GM12878 (cell line): ENCODE data around the gene FZD2. TPM values are rescaled to one million over a fixed set of nuclear protein-coding genes. Genes with fewer than 3 reads are reported as not detected.

Experiments
- ATAC-seq: fragments of 200-7000 bp; cut with Tn5 transposase; 3 replicates; pipeline ENCODE4 v1.9.1; 2020; ENCODE audit warnings: mild to moderate bottlenecking, moderate library complexity
- BruUV-seq: library from RNA; stranded (reverse); fragments of 400-500 nt; replicated peaks from 2 replicates; lab custom pipeline; 2021; lab: Mats Ljungman, UMichigan
- CTCF ChIA-PET: fragments of 300-600 bp; sonication (Branson Sonifier 250); formaldehyde crosslinking; extraction: SDS; loops from one replicate; lab custom pipeline; 2021; ENCODE audit warnings: inconsistent platforms; lab: Yijun Ruan, JAX
- POLR2A ChIA-PET: fragments of 350-600 bp; formaldehyde crosslinking; extraction: SDS; loops from one replicate; lab custom pipeline; 2021; ENCODE audit warnings: inconsistent platforms; lab: Charles Lee
- RAD21 ChIA-PET: fragments of 300-600 bp; sonication (Branson Sonifier 250); formaldehyde crosslinking; loops from one replicate; lab custom pipeline; 2023; ENCODE audit warnings: antibody characterized with exemption; ENCODE audit not compliant: unreplicated experiment; lab: Charles Lee
- SMC1A ChIA-PET: fragments of 300-600 bp; sonication (Branson Sonifier 250); formaldehyde crosslinking; loops from one replicate; lab custom pipeline; 2023; ENCODE audit not compliant: unreplicated experiment, uncharacterized antibody; lab: Charles Lee
- DNase-seq: peaks from one replicate; pipeline ENCODE4 v3.0.0-alpha.2; 2011; ENCODE audit warnings: low read depth, low spot score
- FAIRE-seq: peaks from 3 replicates; lab custom pipeline; 2011; peaks lifted over from hg19 to GRCh38; lab: Jason Lieb, UNC
- H2AFZ ChIP-seq: 2 replicates; pipeline ENCODE4 v1.6.0; 2011; ENCODE audit warnings: low read depth, low read length, control low read depth; ENCODE audit not compliant: control insufficient read depth
- H3K27ac ChIP-seq: 2 replicates; pipeline ENCODE4 v1.5.1; 2011; ENCODE audit warnings: control low read depth; ENCODE audit not compliant: control insufficient read depth, insufficient read depth
- H3K27me3 ChIP-seq, 2 experiments: replicated peaks in 1 of 2; 2 replicates each; pipeline versions ENCODE4 v1.6.0 to v1.6.1; 2011; ENCODE audit warnings: low read length in 1 of 2; ENCODE audit not compliant: control insufficient read depth in 2 of 2, insufficient read depth in 2 of 2
- H3K36me3 ChIP-seq, 2 experiments: 2 replicates each; pipeline ENCODE4 v1.5.1; 2011; ENCODE audit warnings: low read length in 1 of 2; ENCODE audit not compliant: control insufficient read depth in 2 of 2, insufficient read depth in 2 of 2
- H3K4me1 ChIP-seq: 2 replicates; pipeline ENCODE4 v1.6.1; 2011; ENCODE audit warnings: mild to moderate bottlenecking, low read length, moderate library complexity, mixed read lengths; ENCODE audit not compliant: control insufficient read depth, insufficient read depth
- H3K4me2 ChIP-seq: 2 replicates; pipeline ENCODE4 v1.6.0; 2011; ENCODE audit warnings: control low read depth; ENCODE audit not compliant: control insufficient read depth, insufficient read depth
- H3K4me3 ChIP-seq: fragments of 200-600 bp; sonication (generic); 2 replicates; pipeline ENCODE4 v1.5.1; 2016
- H3K79me2 ChIP-seq: 2 replicates; pipeline ENCODE4 v1.6.0; 2011; ENCODE audit warnings: low read length; ENCODE audit not compliant: control insufficient read depth, insufficient read depth
- H3K9ac ChIP-seq: 2 replicates; pipeline ENCODE4 v1.8.0; 2011; ENCODE audit warnings: low read length, control low read depth, mixed read lengths; ENCODE audit not compliant: control insufficient read depth, insufficient read depth
- H3K9me3 ChIP-seq: replicated peaks from 3 replicates; pipeline ENCODE4 v1.5.1; 2011; ENCODE audit warnings: mild to moderate bottlenecking, low read length; ENCODE audit not compliant: control insufficient read depth, insufficient read depth
- H4K20me1 ChIP-seq: 2 replicates; pipeline ENCODE4 v1.6.0; 2011; ENCODE audit not compliant: control insufficient read depth, insufficient read depth
- ASH2L ChIP-seq: fragments of 300-600, 200-600 bp; sonication (generic); IDR thresholded peaks from 2 replicates; pipeline ENCODE4 v1.6.1; 2017; ENCODE audit warnings: low read depth, mild to moderate bottlenecking, borderline replicate concordance
- BMI1 ChIP-seq: fragments of 450-650 bp; IDR thresholded peaks from 2 replicates; pipeline ENCODE4 v1.6.1; 2016; ENCODE audit warnings: mild to moderate bottlenecking, moderate library complexity, borderline replicate concordance
- DPF2 ChIP-seq: fragments of 450-650 bp; IDR thresholded peaks from 2 replicates; pipeline ENCODE4 v1.6.1; 2017; ENCODE audit warnings: mild to moderate bottlenecking
- MTA2 ChIP-seq: fragments of 450-650 bp; IDR thresholded peaks from 2 replicates; pipeline ENCODE4 v1.6.1; 2016; ENCODE audit warnings: low read depth, mild to moderate bottlenecking, moderate library complexity
- ZZZ3 ChIP-seq: IDR thresholded peaks from 2 replicates; pipeline ENCODE4 v1.6.1; 2011; ENCODE audit warnings: low read depth; ENCODE audit not compliant: control insufficient read depth, insufficient read length
- WGBS: methylation state at CpG from one replicate; pipeline ENCODE4 v1.1.6; 2016; ENCODE audit warnings: low lambda C conversion rate; ENCODE audit not compliant: insufficient replicate concordance, insufficient coverage; ENCODE audit errors: missing lambda C conversion rate; 5-methylcytosine and 5-hydroxymethylcytosine counted together
- in situ Hi-C: fragments of 300-500 bp; cut with MboI; formaldehyde crosslinking; loops from 9 replicates; pipeline ENCODE4 v1.14.3; 2018; ENCODE audit warnings: mixed read lengths
- intact Hi-C: fragments of 100-400 bp; cut with micrococcal nuclease; formaldehyde crosslinking; loops from one replicate; pipeline ENCODE4 v1.14.2; 2022; ENCODE audit not compliant: unreplicated experiment
- polyA plus RNA-seq, 11 experiments: library from polyadenylated mRNA; depleted of rRNA in 4 of 11; unstranded in 6 of 11; stranded (reverse) in 5 of 11; fragments of >200 nt; fragmentation: Nextera tagmentation in 4 of 11; fragmentation: Illumina TruSeq in 1 of 11; extraction: Ambion mirVana in 4 of 11; extraction: Trizol in 1 of 11; gene quantifications; 1 replicate in 1 of 11; 2 replicates in 10 of 11; pipeline versions ENCODE4 v1.2.1 to v1.2.3, GENCODE V29; 2011 to 2016; ENCODE audit warnings: inconsistent platforms in 2 of 11, missing spikeins in 2 of 11, low read depth in 1 of 11
- total RNA-seq, 4 experiments: library from RNA; depleted of rRNA in 3 of 4; stranded (reverse); fragments of >200 nt in 3 of 4; fragmentation: Illumina TruSeq in 1 of 4; extraction: Trizol in 1 of 4; gene quantifications; 2 replicates each; pipeline versions ENCODE4 v1.2.1 to v1.2.3, GENCODE V29; 2013 to 2021

The FZD2 gene
- total and polyA plus RNA-seq, 10 of the 15 experiments (the other 5 are each of a cell fraction or from before 2014, with no cell fraction given) = 0.09 to 4.2 (median 0.63) TPM; not detected in 1

DNA sequence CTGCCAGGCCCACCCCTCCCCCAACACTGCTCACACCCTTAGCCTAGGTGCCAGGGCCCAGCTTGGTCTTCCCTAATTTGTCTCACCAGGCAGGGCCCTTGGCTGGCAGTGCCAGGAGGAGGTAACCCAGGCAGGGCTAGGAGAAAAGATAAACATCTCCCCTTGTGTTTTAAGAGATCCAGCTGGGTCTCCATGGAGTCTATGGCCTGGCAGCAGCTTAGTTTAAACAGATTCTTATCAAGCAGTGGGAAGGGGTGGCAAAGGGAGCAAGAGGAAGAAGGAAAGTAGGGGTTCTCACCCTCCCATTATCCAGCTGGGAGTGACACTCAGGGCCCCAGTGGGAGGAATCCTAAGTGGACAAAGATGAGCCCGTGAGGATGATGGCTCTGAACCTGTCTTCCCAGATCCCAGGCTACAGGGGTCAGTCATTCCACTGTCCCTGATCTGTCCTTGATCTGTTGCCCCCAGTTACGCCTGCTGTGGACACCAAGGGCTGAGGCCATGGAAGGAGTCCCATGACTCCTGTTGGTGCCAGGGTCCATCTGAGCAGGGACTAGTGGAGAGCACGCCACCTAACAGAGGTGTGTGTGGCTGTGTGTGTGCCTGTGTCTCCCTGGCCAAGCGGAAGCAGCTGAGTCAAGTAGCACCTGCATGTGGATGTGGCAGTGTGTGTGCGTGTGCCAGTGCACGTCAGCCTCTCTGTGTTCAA is 51.6 kb downstream of the FZD2 start:
- ChIA-PET SMC1A (no interaction called here), RAD21 (no interaction called here), POLR2A (no interaction called here)
- no peaks in the 10 kb centered on the region for H3K79me2 ChIP-seq
- no peak overlapping the region for H3K9ac ChIP-seq
- in situ Hi-C loops (no loop called here), intact Hi-C loops (no loop called here)
- H3K4me3 ChIP-seq = no peak overlapping the region
- no peaks in the 10 kb centered on the region for H3K9me3 ChIP-seq
- no peaks in the 10 kb centered on the region for H3K36me3 ChIP-seq
- H2AFZ ChIP-seq = no peak overlapping the region
- no peak overlapping the region for H3K4me2 ChIP-seq
- BruUV-seq = no TSS peak
- H3K27me3 ChIP-seq = no peaks in the 10 kb centered on the region; a peak in 1 of 4 replicates
- FAIRE-seq = no peak
- no peak for DNase-seq
- no peak for ATAC-seq
- H4K20me1 ChIP-seq = no peaks in the 10 kb centered on the region
- H3K27ac ChIP-seq = no peak overlapping the region
- no peak for TF ChIP-seq DPF2
- TF ChIP-seq MTA2 = no peak
- no peak for TF ChIP-seq BMI1
- no peak for TF ChIP-seq ASH2L
- TF ChIP-seq, all 136 proteins: peak for 0
- H3K4me1 ChIP-seq = no peaks in the 10 kb centered on the region
- CTCF ChIA-PET = interaction anchor here (0.6 kb wide), 1 partner anchor 41 kb away, joined by 3 read pairs; no protein-coding TSS in a partner anchor
- WGBS = 51% methylated on average over 4 of the region's 6 CpGs

- 41% methylated on average over 4 of the region's 4 CpGs for WGBS
- no peaks in the 10 kb centered on the region for H3K36me3 ChIP-seq
- H3K4me1 ChIP-seq = no peaks in the 10 kb centered on the region
- no peak overlapping the region for H2AFZ ChIP-seq
- CTCF ChIA-PET = interaction anchor here (0.7 kb wide), 1 partner anchor 10 kb away, joined by 3 read pairs; no protein-coding TSS in a partner anchor
- H3K79me2 ChIP-seq = no peaks in the 10 kb centered on the region
- RAD21 ChIA-PET = no interaction called here
- no peaks in the 10 kb centered on the region for H3K9me3 ChIP-seq
- no peak for ATAC-seq
- no peak overlapping the region for H3K27ac ChIP-seq
- intact Hi-C loops = no loop called here
- no peaks in the 10 kb centered on the region for H4K20me1 ChIP-seq
- no peak for FAIRE-seq
- no TSS peak for BruUV-seq
- no peak for TF ChIP-seq ZZZ3
- TF ChIP-seq, all 136 proteins: peak for 0
- DNase-seq = no peak
- SMC1A ChIA-PET = no interaction called here
- Histone ChIP-seq H3K9ac (no peak overlapping the region), H3K4me2 (no peak overlapping the region), H3K27me3 (no peaks in the 10 kb centered on the region; a peak in 1 of 4 replicates), H3K4me3 (no peak overlapping the region)
- POLR2A ChIA-PET = no interaction called here
- in situ Hi-C loops = no loop called here
These were observed 53.0 kb downstream of the FZD2 start for GRCh38 chr17:44610331-44610730.

Other genes starting within 250 kb of the FZD2 start
Only the 7 nearest of the 10 such genes appear.
- gene FAM171A2, start 193.6 kb upstream of the FZD2 start, total RNA-seq (2014; rRNA removed) = 1.1 and 1.3 TPM in 2 replicates
- 0.09 and 0.36 TPM in 2 replicates for gene FAM171A2, start 193.6 kb upstream of the FZD2 start, total RNA-seq (2014; rRNA removed; fragmentation: Illumina TruSeq; extraction: Trizol)
- gene FAM171A2, start 193.6 kb upstream of the FZD2 start, total RNA-seq (2021) = 1.3 and 1.7 TPM in 2 replicates
- gene FAM171A2, start 193.6 kb upstream of the FZD2 start, polyA plus RNA-seq (2011; rRNA removed) = 0.04 and 0.18 TPM in 2 replicates
- gene FAM171A2, start 193.6 kb upstream of the FZD2 start, polyA plus RNA-seq (2014; fragmentation: Illumina TruSeq; extraction: Trizol) = 0.13 TPM in 1 of 2 replicates, not detected in the other
- gene FAM171A2, start 193.6 kb upstream of the FZD2 start, polyA plus RNA-seq (2014; fragmentation: Nextera tagmentation; extraction: Ambion mirVana) = under 1 TPM in 1 of 2 experiments, not detected in 1; 0.09 TPM
- gene FAM171A2, start 193.6 kb upstream of the FZD2 start, polyA plus RNA-seq (2014; rRNA removed) = 0.82 and 1.1 TPM in 2 replicates
- under 1 TPM in 1 of 2 experiments, not detected in 1; 0.08 TPM for gene FAM171A2, start 193.6 kb upstream of the FZD2 start, polyA plus RNA-seq (2016; fragmentation: Nextera tagmentation; extraction: Ambion mirVana)
- gene ITGA2B, start 167.8 kb upstream of the FZD2 start, total RNA-seq (2014; rRNA removed) = 0.05 and 0.06 TPM in 2 replicates
- gene ITGA2B, start 167.8 kb upstream of the FZD2 start, total RNA-seq (2014; rRNA removed; fragmentation: Illumina TruSeq; extraction: Trizol) = 0.04 TPM in 1 of 2 replicates, not detected in the other
- gene ITGA2B, start 167.8 kb upstream of the FZD2 start, total RNA-seq (2021) = 0.29 and 0.51 TPM in 2 replicates
- gene ITGA2B, start 167.8 kb upstream of the FZD2 start, polyA plus RNA-seq (2011; rRNA removed) = 0.15 TPM in 1 of 2 replicates, not detected in the other
- not detected in 2 replicates for gene ITGA2B, start 167.8 kb upstream of the FZD2 start, polyA plus RNA-seq (2014; fragmentation: Illumina TruSeq; extraction: Trizol)
- gene ITGA2B, start 167.8 kb upstream of the FZD2 start, polyA plus RNA-seq (2014; fragmentation: Nextera tagmentation; extraction: Ambion mirVana) = under 1 TPM; 0.34 to 0.46 TPM
- 0.12 and 0.39 TPM in 2 replicates for gene ITGA2B, start 167.8 kb upstream of the FZD2 start, polyA plus RNA-seq (2014; rRNA removed)
- gene ITGA2B, start 167.8 kb upstream of the FZD2 start, polyA plus RNA-seq (2016; fragmentation: Nextera tagmentation; extraction: Ambion mirVana) = under 1 TPM; 0.21 to 0.27 TPM
- 16.0 and 16.8 TPM in 2 replicates for gene GPATCH8, start 54.1 kb upstream of the FZD2 start, total RNA-seq (2014; rRNA removed)
- gene GPATCH8, start 54.1 kb upstream of the FZD2 start, total RNA-seq (2014; rRNA removed; fragmentation: Illumina TruSeq; extraction: Trizol) = 17.9 and 21.8 TPM in 2 replicates
- gene GPATCH8, start 54.1 kb upstream of the FZD2 start, total RNA-seq (2021) = 36.6 and 38.5 TPM in 2 replicates
- gene GPATCH8, start 54.1 kb upstream of the FZD2 start, polyA plus RNA-seq (2011; rRNA removed) = 13.9 and 20.8 TPM in 2 replicates
- gene GPATCH8, start 54.1 kb upstream of the FZD2 start, polyA plus RNA-seq (2014; fragmentation: Illumina TruSeq; extraction: Trizol) = 31.4 and 33.7 TPM in 2 replicates
- 10 to 100 TPM; 11.7 to 18.2 TPM for gene GPATCH8, start 54.1 kb upstream of the FZD2 start, polyA plus RNA-seq (2014; fragmentation: Nextera tagmentation; extraction: Ambion mirVana)
- 21.7 and 23.0 TPM in 2 replicates for gene GPATCH8, start 54.1 kb upstream of the FZD2 start, polyA plus RNA-seq (2014; rRNA removed)
- gene GPATCH8, start 54.1 kb upstream of the FZD2 start, polyA plus RNA-seq (2016; fragmentation: Nextera tagmentation; extraction: Ambion mirVana) = 10 to 100 TPM; 43.3 to 45.1 TPM
- not detected in 2 replicates for gene MEIOC, start 99.0 kb downstream of the FZD2 start, total RNA-seq (2014; rRNA removed)
- gene MEIOC, start 99.0 kb downstream of the FZD2 start, total RNA-seq (2014; rRNA removed; fragmentation: Illumina TruSeq; extraction: Trizol) = 0.04 TPM in 1 of 2 replicates, not detected in the other
- not detected in 2 replicates for gene MEIOC, start 99.0 kb downstream of the FZD2 start, total RNA-seq (2021)
- 0.03 TPM in 1 of 2 replicates, not detected in the other for gene MEIOC, start 99.0 kb downstream of the FZD2 start, polyA plus RNA-seq (2011; rRNA removed)
- gene MEIOC, start 99.0 kb downstream of the FZD2 start, polyA plus RNA-seq (2014; fragmentation: Illumina TruSeq; extraction: Trizol) = 0.01 and 1.3 TPM in 2 replicates
- gene MEIOC, start 99.0 kb downstream of the FZD2 start, polyA plus RNA-seq (2014; fragmentation: Nextera tagmentation; extraction: Ambion mirVana) = under 1 TPM; 0.11 to 0.13 TPM
- gene MEIOC, start 99.0 kb downstream of the FZD2 start, polyA plus RNA-seq (2014; rRNA removed) = 0.27 TPM in 1 of 2 replicates, not detected in the other
- gene MEIOC, start 99.0 kb downstream of the FZD2 start, polyA plus RNA-seq (2016; fragmentation: Nextera tagmentation; extraction: Ambion mirVana) = under 1 TPM; 0.47 to 0.48 TPM
- gene CCDC43, start 132.3 kb downstream of the FZD2 start, total RNA-seq (2014; rRNA removed) = 22.4 and 31.7 TPM in 2 replicates
- gene CCDC43, start 132.3 kb downstream of the FZD2 start, total RNA-seq (2014; rRNA removed; fragmentation: Illumina TruSeq; extraction: Trizol) = 41.0 and 42.3 TPM in 2 replicates
- 22.6 and 25.7 TPM in 2 replicates for gene CCDC43, start 132.3 kb downstream of the FZD2 start, total RNA-seq (2021)
- gene CCDC43, start 132.3 kb downstream of the FZD2 start, polyA plus RNA-seq (2011; rRNA removed) = 17.6 and 28.9 TPM in 2 replicates
- 34.0 and 42.6 TPM in 2 replicates for gene CCDC43, start 132.3 kb downstream of the FZD2 start, polyA plus RNA-seq (2014; fragmentation: Illumina TruSeq; extraction: Trizol)
- gene CCDC43, start 132.3 kb downstream of the FZD2 start, polyA plus RNA-seq (2014; fragmentation: Nextera tagmentation; extraction: Ambion mirVana) = 10 to 100 TPM; 10.8 to 15.7 TPM
- gene CCDC43, start 132.3 kb downstream of the FZD2 start, polyA plus RNA-seq (2014; rRNA removed) = 19.6 and 21.0 TPM in 2 replicates
- gene CCDC43, start 132.3 kb downstream of the FZD2 start, polyA plus RNA-seq (2016; fragmentation: Nextera tagmentation; extraction: Ambion mirVana) = 10 to 100 TPM; 37.1 to 38.6 TPM
- gene DBF4B, start 151.2 kb downstream of the FZD2 start, total RNA-seq (2014; rRNA removed) = 10.0 and 12.1 TPM in 2 replicates
- 10.2 and 11.4 TPM in 2 replicates for gene DBF4B, start 151.2 kb downstream of the FZD2 start, total RNA-seq (2014; rRNA removed; fragmentation: Illumina TruSeq; extraction: Trizol)
- gene DBF4B, start 151.2 kb downstream of the FZD2 start, total RNA-seq (2021) = 16.7 and 24.6 TPM in 2 replicates
- 14.6 and 20.4 TPM in 2 replicates for gene DBF4B, start 151.2 kb downstream of the FZD2 start, polyA plus RNA-seq (2011; rRNA removed)
- gene DBF4B, start 151.2 kb downstream of the FZD2 start, polyA plus RNA-seq (2014; fragmentation: Illumina TruSeq; extraction: Trizol) = 15.8 and 21.8 TPM in 2 replicates
- 1 to 10 TPM; 2.4 to 2.5 TPM for gene DBF4B, start 151.2 kb downstream of the FZD2 start, polyA plus RNA-seq (2014; fragmentation: Nextera tagmentation; extraction: Ambion mirVana)
- gene DBF4B, start 151.2 kb downstream of the FZD2 start, polyA plus RNA-seq (2014; rRNA removed) = 20.5 and 21.6 TPM in 2 replicates
- gene DBF4B, start 151.2 kb downstream of the FZD2 start, polyA plus RNA-seq (2016; fragmentation: Nextera tagmentation; extraction: Ambion mirVana) = 10 to 100 TPM; 16.4 to 17.3 TPM
- not detected in 2 replicates for gene ADAM11, start 201.5 kb downstream of the FZD2 start, total RNA-seq (2014; rRNA removed)
- 0.04 and 0.05 TPM in 2 replicates for gene ADAM11, start 201.5 kb downstream of the FZD2 start, total RNA-seq (2014; rRNA removed; fragmentation: Illumina TruSeq; extraction: Trizol)
- gene ADAM11, start 201.5 kb downstream of the FZD2 start, total RNA-seq (2021) = 0.13 and 0.26 TPM in 2 replicates
- 0.26 and 0.35 TPM in 2 replicates for gene ADAM11, start 201.5 kb downstream of the FZD2 start, polyA plus RNA-seq (2011; rRNA removed)
- gene ADAM11, start 201.5 kb downstream of the FZD2 start, polyA plus RNA-seq (2014; fragmentation: Illumina TruSeq; extraction: Trizol) = 0.03 TPM in 1 of 2 replicates, not detected in the other
- gene ADAM11, start 201.5 kb downstream of the FZD2 start, polyA plus RNA-seq (2014; fragmentation: Nextera tagmentation; extraction: Ambion mirVana) = not detected
- gene ADAM11, start 201.5 kb downstream of the FZD2 start, polyA plus RNA-seq (2014; rRNA removed) = 0.03 and 0.37 TPM in 2 replicates
- gene ADAM11, start 201.5 kb downstream of the FZD2 start, polyA plus RNA-seq (2016; fragmentation: Nextera tagmentation; extraction: Ambion mirVana) = under 1 TPM; 0.03 to 0.06 TPM